Spleen (tissue), 11 donors: Measurements from ENCODE around the gene VSX2. TPM values are rescaled to one million over a fixed set of nuclear protein-coding genes. Genes with fewer than 3 reads are reported as not detected.

ENCODE experiments used
- DNase-seq: peaks from one replicate; pipeline ENCODE4 v3.0.0-alpha.2; 2020
- H3K27ac ChIP-seq, 8 donors: fragments of 200-600 bp; sonication (generic) in 7 of 8; 1 replicate in 4 of 8; 2 replicates in 4 of 8; pipeline versions ENCODE4 v1.5.0 to v1.8.0; 2016 to 2021; ENCODE audit warnings: inconsistent platforms in 4 of 8, mild to moderate bottlenecking in 4 of 8, moderate library complexity in 1 of 8
- H3K27me3 ChIP-seq, 7 donors: fragments of 200-600 bp; sonication (generic) in 6 of 7; replicated peaks in 1 of 7; 1 replicate in 4 of 7; 2 replicates in 3 of 7; pipeline versions ENCODE4 v1.5.0 to v1.8.0; 2016 to 2021; ENCODE audit warnings: inconsistent platforms in 3 of 7, mild to moderate bottlenecking in 1 of 7
- H3K36me3 ChIP-seq, 6 donors: fragments of 200-600 bp; sonication (generic) in 5 of 6; 1 replicate in 4 of 6; 2 replicates in 2 of 6; pipeline versions ENCODE4 v1.5.0 to v1.8.0; 2016 to 2021; ENCODE audit warnings: inconsistent platforms in 2 of 6
- H3K4me1 ChIP-seq, 6 donors: fragments of 200-600 bp; sonication (generic) in 5 of 6; 1 replicate in 3 of 6; 2 replicates in 3 of 6; pipeline versions ENCODE4 v1.5.0 to v1.8.0; 2016 to 2021; ENCODE audit warnings: inconsistent platforms in 3 of 6
- H3K4me3 ChIP-seq, 8 donors: fragments of 200-600 bp; sonication (generic) in 7 of 8; 1 replicate in 4 of 8; 2 replicates in 4 of 8; pipeline versions ENCODE4 v1.5.0 to v1.8.0; 2016 to 2021; ENCODE audit warnings: inconsistent platforms in 4 of 8, mild to moderate bottlenecking in 4 of 8, moderate library complexity in 2 of 8
- H3K9me3 ChIP-seq, 8 donors: fragments of 200-600 bp; sonication (generic) in 7 of 8; 1 replicate in 4 of 8; 2 replicates in 4 of 8; pipeline versions ENCODE4 v1.5.0 to v1.8.0; 2016 to 2021; ENCODE audit warnings: inconsistent platforms in 4 of 8
- POLR2A ChIP-seq, 3 donors: fragments of 450-650 bp; IDR thresholded peaks; one replicate each; pipeline ENCODE4 v1.5.1; 2017; ENCODE audit warnings: antibody characterized with exemption in 3 of 3, mild to moderate bottlenecking in 1 of 3
- POLR2AphosphoS5 ChIP-seq, 3 donors: sonication (generic); formaldehyde crosslinking; IDR thresholded peaks; one replicate each; pipeline ENCODE4 v1.5.1; 2017; ENCODE audit warnings: antibody characterized with exemption in 3 of 3
- WGBS, 5 donors: extraction: QIAGEN DNeasy Blood & Tissue Kit in 3 of 5; methylation state at CpG; one replicate each; pipeline versions ENCODE4 v1.1.5 to v1.1.7; 2013 to 2018; 5-methylcytosine and 5-hydroxymethylcytosine counted together
- intact Hi-C: fragments of 100-400 bp; cut with DNase I; formaldehyde crosslinking; loops from one replicate; pipeline ENCODE4 v1.15.0; 2023; ENCODE audit warnings: low total_unique reads
- polyA plus RNA-seq, 3 donors: library from polyadenylated mRNA; stranded (reverse); fragments of 200-250 nt; gene quantifications; one replicate each; pipeline ENCODE4 v1.2.1, GENCODE V29; 2013
- total RNA-seq, 7 donors: library from RNA; depleted of rRNA in 3 of 7; stranded (reverse); fragments of >200 nt in 3 of 7; fragmentation: NEBNext Ultra II Directional in 4 of 7; extraction: Animal tissue kit (Norgen Biotek cat#: 25700) in 4 of 7; gene quantifications; one replicate each; pipeline versions ENCODE4 v1.1.0 to v1.2.1, GENCODE V29; 2016 to 2021
- TF ChIP-seq, protein P1 (sequence below), 11 experiments: fragments of 200-600 bp in 7 of 11; fragments of 450-650 bp in 4 of 11; sonication (generic) in 4 of 11; IDR thresholded peaks in 8 of 11; conservative IDR thresholded peaks in 3 of 11; 1 replicate in 7 of 11; 2 replicates in 4 of 11; pipeline versions ENCODE4 v1.4.0 to v1.8.0; 2016 to 2021; ENCODE audit warnings: antibody characterized with exemption in 11 of 11, inconsistent platforms in 4 of 11, mild to moderate bottlenecking in 1 of 11
- donor health status: healthy with polysubstance abuse.
- donor health status: DM: no; HTN: no; CAD: no; lungs with moderate emphysema.
- donor health status: DM: no; HTN: no; CAD: no.
- donor health status: Bipolar disorder and iron deficiency.
- donor health status: healthy.
- donor health status: DM: no; HTN: no; CAD: no.
- donor health status: DM: yes; HTN: yes; CAD: no.

The VSX2 gene
- total and polyA plus RNA-seq, 10 donors: not detected

DNA sequence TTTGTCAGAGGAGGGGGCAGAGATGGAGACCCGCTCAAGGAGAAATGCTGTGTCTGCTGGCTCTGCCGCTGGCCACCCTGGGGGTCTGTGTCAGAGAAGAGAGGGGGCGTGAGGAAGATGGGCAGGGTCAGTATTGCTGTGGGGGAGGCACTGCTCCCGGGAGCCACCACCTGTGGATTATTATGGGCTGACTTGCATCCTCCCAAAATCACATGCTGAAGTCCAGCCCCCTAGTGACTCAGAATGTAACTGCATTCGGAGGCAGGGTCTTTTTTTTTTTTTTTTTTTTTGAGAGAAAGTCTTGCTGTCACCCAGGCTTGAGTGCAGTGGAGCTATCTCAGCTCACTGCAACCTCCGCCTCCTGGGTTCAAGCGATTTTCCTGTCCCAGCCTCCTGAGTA lies 51.2 kb downstream of the VSX2 start:
- Histone ChIP-seq H3K4me3 (no peak overlapping the region), H3K36me3 (peaks cover 0 to 99% (median 83%) of the 10 kb centered on the region in 6 donors), H3K27me3 (no peaks in the 10 kb centered on the region), H3K4me1 (no peaks in the 10 kb centered on the region), H3K9me3 (no peaks in the 10 kb centered on the region), H3K27ac (no peak overlapping the region)
- TF ChIP-seq POLR2AphosphoS5 (IDR thresholded peaks at IDR 0.05): no peak
- TF ChIP-seq, protein P1, sequence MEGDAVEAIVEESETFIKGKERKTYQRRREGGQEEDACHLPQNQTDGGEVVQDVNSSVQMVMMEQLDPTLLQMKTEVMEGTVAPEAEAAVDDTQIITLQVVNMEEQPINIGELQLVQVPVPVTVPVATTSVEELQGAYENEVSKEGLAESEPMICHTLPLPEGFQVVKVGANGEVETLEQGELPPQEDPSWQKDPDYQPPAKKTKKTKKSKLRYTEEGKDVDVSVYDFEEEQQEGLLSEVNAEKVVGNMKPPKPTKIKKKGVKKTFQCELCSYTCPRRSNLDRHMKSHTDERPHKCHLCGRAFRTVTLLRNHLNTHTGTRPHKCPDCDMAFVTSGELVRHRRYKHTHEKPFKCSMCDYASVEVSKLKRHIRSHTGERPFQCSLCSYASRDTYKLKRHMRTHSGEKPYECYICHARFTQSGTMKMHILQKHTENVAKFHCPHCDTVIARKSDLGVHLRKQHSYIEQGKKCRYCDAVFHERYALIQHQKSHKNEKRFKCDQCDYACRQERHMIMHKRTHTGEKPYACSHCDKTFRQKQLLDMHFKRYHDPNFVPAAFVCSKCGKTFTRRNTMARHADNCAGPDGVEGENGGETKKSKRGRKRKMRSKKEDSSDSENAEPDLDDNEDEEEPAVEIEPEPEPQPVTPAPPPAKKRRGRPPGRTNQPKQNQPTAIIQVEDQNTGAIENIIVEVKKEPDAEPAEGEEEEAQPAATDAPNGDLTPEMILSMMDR (IDR thresholded peaks at IDR 0.05 in 8 of 11, conservative IDR thresholded peaks at IDR 0.05 in 3 of 11): peak in 4 of 11 experiments; percentile 16 to 37 (median 25)
- intact Hi-C loops: no loop called here
- WGBS, 5 donors: 69 to 83% (median 75%) methylated on average over 7 of the region's 7 CpGs
- DNase-seq: no peak

DNA sequence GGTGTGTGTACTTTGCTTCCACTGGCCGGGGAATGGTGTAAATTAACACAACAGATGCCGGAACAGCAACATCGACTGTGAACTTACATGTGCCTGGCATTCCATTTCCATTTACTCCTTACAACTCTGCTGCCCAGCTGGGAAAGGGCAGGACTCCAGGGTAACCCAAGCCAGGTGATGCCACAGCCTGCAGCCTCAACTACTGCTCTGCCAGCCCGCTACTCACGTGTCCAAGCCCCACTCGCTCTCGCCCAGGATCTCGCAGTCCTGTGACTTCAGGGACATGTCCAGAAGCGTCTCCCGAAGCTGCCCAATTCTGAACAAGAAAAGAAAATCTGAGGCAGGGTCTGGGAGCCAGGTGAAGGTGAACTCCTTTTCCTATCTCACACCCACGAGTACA lies 52.8 kb downstream of the VSX2 start:
- Histone ChIP-seq H3K4me1 (peaks cover 0 to 6% (median 0%) of the 10 kb centered on the region in 6 donors), H3K4me3 (no peak overlapping the region), H3K9me3 (no peaks in the 10 kb centered on the region), H3K27me3 (no peaks in the 10 kb centered on the region), H3K27ac (no peak overlapping the region), H3K36me3 (peaks cover 0 to 99% (median 85%) of the 10 kb centered on the region in 6 donors)
- DNase-seq: no peak
- 86 to 98% (median 94%) methylated on average over 11 of the region's 11 CpGs for WGBS, 5 donors
- intact Hi-C loops: no loop called here
- TF ChIP-seq POLR2AphosphoS5 (IDR thresholded peaks at IDR 0.05): no peak
- TF ChIP-seq, protein P1 (IDR thresholded peaks at IDR 0.05 in 8 of 11, conservative IDR thresholded peaks at IDR 0.05 in 3 of 11): no peak
- TF ChIP-seq POLR2A (IDR thresholded peaks at IDR 0.05): no peak

DNA sequence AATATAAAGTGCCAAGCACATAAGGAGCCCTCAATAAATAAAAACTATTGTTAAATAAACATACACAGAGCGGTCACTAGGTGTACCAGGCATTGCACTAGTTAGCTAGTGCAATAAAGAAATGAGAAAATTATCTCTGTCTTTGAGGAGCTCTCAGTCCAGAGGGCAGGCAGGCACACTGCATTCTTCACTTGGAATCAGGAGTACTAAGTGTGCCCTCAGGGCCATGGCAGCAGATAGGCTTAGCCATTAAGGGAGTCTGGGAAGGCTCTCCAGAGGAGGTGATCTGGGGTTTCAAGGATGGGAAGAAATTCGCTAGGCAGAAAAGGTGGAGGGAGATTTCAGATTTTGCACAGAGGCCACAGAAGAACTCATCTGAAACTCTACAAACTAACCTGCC lies 54.4 kb downstream of the VSX2 start:
- no peak for DNase-seq
- Histone ChIP-seq H3K4me3 (no peak overlapping the region), H3K36me3 (peaks cover 0 to 99% (median 83%) of the 10 kb centered on the region in 6 donors), H3K27ac (no peak overlapping the region), H3K27me3 (no peaks in the 10 kb centered on the region), H3K9me3 (no peaks in the 10 kb centered on the region), H3K4me1 (peaks cover 0 to 12% (median 2%) of the 10 kb centered on the region in 6 donors)
- WGBS, 5 donors: 64 to 100% (median 96%) methylated on average over 2 of the region's 2 CpGs
- no peak for TF ChIP-seq POLR2A (IDR thresholded peaks at IDR 0.05)
- no peak for TF ChIP-seq POLR2AphosphoS5 (IDR thresholded peaks at IDR 0.05)
- TF ChIP-seq, protein P1 (IDR thresholded peaks at IDR 0.05 in 8 of 11, conservative IDR thresholded peaks at IDR 0.05 in 3 of 11): no peak
- intact Hi-C loops: no loop called here

DNA sequence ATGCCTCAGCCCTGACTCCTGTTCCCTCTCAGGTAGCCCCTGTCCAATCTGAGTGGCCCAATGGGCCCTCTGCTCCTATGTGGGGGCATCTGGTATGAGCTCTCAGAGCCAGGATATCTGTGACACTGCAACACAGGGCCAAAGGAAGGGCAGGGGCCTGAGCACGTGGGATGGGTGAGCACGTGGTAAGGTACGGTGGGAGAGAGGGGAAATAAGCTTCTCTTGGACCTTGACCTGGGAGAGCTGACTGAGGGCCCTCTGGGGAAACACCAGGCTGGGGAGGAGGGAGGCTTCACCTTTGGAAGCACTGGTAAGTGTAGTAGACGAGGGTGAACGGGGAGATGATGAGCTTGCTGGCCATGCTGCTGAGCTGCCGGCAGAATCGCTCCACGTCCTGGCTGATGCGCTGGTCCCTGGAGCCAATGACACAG lies 56.8 kb downstream of the VSX2 start:
- peak in 1 of 3 donors; percentile 9 for TF ChIP-seq POLR2AphosphoS5 (IDR thresholded peaks at IDR 0.05)
- TF ChIP-seq, protein P1 (IDR thresholded peaks at IDR 0.05 in 8 of 11, conservative IDR thresholded peaks at IDR 0.05 in 3 of 11): no peak
- no peak for TF ChIP-seq POLR2A (IDR thresholded peaks at IDR 0.05)
- intact Hi-C loops: no loop called here
- H3K4me1 ChIP-seq: peaks cover 13 to 37% (median 22%) of the 10 kb centered on the region in 6 donors
- H3K27ac ChIP-seq: no peak overlapping the region
- WGBS, 5 donors: 81 to 97% (median 88%) methylated on average over 9 of the region's 9 CpGs
- DNase-seq: no peak
- no peak overlapping the region for H3K4me3 ChIP-seq
- no peaks in the 10 kb centered on the region for H3K9me3 ChIP-seq
- H3K27me3 ChIP-seq: no peaks in the 10 kb centered on the region
- peaks cover 0 to 89% (median 66%) of the 10 kb centered on the region in 6 donors for H3K36me3 ChIP-seq
